ENCODE measurements around the gene PRKN. TPM values are rescaled to one million over a fixed set of nuclear protein-coding genes. Genes with fewer than 3 reads are reported as not detected.

The PRKN gene
- total RNA-seq, 4 donors from 2014 or later, result 9.6 to 17.0 (median 11.6) TPM

GRCh38 chr6:162217811-162218493 lies 509.6 kb downstream of the PRKN start:
- TF ChIP-seq, protein P1, sequence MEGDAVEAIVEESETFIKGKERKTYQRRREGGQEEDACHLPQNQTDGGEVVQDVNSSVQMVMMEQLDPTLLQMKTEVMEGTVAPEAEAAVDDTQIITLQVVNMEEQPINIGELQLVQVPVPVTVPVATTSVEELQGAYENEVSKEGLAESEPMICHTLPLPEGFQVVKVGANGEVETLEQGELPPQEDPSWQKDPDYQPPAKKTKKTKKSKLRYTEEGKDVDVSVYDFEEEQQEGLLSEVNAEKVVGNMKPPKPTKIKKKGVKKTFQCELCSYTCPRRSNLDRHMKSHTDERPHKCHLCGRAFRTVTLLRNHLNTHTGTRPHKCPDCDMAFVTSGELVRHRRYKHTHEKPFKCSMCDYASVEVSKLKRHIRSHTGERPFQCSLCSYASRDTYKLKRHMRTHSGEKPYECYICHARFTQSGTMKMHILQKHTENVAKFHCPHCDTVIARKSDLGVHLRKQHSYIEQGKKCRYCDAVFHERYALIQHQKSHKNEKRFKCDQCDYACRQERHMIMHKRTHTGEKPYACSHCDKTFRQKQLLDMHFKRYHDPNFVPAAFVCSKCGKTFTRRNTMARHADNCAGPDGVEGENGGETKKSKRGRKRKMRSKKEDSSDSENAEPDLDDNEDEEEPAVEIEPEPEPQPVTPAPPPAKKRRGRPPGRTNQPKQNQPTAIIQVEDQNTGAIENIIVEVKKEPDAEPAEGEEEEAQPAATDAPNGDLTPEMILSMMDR (IDR thresholded peaks at IDR 0.05; ENCODE audit: low read depth), result no peak

- TF ChIP-seq, protein P1 (IDR thresholded peaks at IDR 0.05; ENCODE audit: low read depth), result no peak
Observed at GRCh38 chr6:162217058-162217457, 510.5 kb downstream of the PRKN start.

GRCh38 chr6:162211777-162212176 lies 515.8 kb downstream of the PRKN start:
- TF ChIP-seq, protein P1 (IDR thresholded peaks at IDR 0.05; ENCODE audit: low read depth), result no peak

GRCh38 chr6:162211022-162211421 lies 516.5 kb downstream of the PRKN start:
- TF ChIP-seq, protein P1 (IDR thresholded peaks at IDR 0.05; ENCODE audit: low read depth), result no peak

DNA sequence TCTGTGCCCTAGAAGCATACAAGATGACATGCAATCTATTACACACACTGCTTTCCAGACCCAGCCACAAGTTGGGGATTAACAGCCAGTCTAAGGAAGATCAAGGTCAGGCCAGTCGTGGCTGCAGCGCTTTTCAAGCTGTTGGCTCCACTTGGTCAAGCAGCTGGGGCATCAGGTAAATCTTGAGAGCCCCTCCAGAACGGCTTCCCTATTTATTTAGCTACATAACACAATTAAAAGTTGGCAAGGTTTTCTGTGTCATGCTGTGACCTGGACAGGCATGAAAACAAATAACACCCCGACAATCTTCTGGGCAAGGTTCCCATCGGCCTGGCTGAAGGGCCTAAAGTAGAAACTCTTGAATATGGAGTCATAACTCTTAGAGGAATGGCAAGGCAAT lies 524.3 kb downstream of the PRKN start:
- TF ChIP-seq, protein P1 (IDR thresholded peaks at IDR 0.05; ENCODE audit: low read depth), result no peak

DNA sequence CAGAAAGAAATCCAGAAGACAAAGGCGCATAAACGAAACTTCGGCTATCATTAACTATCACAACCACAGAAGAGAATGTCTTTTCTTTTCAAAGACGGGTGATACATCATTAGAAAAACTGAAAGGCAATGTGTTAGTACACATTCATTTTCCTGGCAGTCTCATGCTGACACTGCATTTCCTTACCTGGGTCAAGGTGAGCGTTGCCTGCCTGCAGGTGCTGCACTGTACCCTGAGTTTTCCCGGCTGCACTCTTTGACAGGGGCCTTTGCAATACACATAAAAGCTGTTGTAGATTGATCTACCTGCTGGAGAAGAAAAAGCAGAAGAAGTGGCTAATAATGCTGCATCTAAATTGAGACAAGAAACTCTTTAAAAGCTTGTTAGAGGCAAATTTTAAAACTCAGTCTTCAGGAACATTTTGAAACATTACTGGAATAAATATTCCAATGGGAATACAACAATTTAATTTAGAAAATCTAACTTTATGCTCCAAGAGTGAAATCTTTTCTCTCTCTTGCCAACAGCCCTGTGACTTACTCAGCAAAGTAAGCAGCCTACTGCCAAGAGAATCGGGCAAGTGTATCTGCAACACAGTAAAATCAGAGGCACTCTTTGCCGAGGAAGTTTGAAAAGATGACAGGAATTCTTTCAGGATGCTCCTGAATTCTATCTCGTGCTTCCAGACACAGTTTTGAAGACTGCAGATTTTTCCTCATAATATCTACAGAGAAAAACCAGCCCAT lies 526.4 kb downstream of the PRKN start:
- TF ChIP-seq, protein P1 (IDR thresholded peaks at IDR 0.05; ENCODE audit: low read depth), result no peak

GRCh38 chr6:162200041-162200440 lies 527.5 kb downstream of the PRKN start:
- TF ChIP-seq, protein P1 (IDR thresholded peaks at IDR 0.05; ENCODE audit: low read depth), result no peak
